Measurements from ENCODE around the gene MSANTD2. TPM values are rescaled to one million over a fixed set of nuclear protein-coding genes. Genes with fewer than 3 reads are reported as not detected.

MSANTD2 gene
- 1 to 10 TPM; 4.8 to 6.1 (median 5.3) TPM for polyA plus RNA-seq

DNA sequence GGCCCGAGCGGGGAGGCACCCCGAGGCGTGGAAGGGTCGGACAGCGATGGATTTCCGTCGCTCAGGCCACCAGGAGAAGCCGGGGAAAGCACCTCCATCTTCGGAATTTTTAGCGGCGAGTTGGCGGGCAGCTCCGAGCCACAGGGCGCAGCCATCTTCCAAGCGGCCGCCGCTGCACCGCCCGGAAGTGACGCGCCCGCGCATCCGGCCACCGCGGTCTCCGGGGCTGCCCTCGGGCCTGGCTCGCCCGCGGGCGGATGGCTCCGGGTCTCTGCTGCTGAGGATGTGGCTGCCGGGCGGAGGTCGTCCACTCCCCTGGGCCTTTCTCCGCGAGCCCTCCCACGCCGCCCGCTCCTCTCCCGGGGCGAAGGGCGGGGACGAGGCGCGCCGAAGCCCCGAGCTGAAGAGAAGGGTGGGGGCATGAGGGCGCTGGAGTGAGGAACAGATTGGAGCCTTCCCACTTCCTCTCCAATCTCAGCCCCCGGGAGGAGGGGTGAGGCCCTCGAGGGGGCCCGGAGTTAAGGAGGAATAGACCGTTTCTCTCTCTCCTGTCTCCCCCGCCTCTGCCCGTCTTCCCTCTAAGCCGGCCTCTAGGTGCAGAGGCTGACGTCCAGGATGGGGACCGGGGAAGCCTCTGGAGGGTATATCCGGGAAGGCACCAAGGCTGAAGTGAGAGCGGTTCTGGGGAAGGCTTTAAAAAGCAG is at the start of gene MSANTD2:
TSS of gene MSANTD2 (minus strand) at position 181 of the 704 bp plus-strand sequence. CDS start at position 155, 26 bp downstream.
- 0% methylated on average over 60 to 62 of the region's 62 CpGs for WGBS, 3 donors
- H3K27ac ChIP-seq (ENCODE audit: low read depth, low read length), result peak within 1 kb of the TSS; percentile 91

DNA sequence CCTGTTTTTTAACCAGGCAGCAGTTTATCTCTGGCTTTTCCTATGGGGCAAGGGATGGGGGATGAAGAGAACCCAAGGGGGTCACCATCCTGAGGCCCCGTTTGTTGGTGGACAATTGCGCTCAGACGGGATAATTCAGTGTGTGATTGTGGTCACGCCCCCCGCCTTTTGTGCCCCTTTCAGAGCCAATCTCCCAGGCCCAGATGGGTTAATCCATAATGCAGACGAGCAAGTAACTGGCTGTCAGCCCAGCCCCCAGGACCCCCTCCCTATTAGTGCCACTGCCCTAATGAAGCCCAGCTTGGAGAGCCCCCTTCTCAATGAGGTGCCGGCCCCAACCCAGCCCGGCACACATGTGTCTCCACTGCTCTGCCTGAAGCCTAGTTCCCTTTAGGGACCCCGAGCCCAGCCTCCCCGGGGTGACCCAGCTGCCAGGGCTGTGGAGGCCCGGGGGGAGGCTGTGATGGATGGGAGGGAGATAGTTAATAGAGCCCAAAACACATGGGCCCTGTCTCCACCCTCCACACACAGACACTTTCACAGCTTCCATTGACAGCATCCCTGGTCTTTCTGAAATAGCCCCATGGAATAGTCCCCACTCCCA is 46.0 kb upstream of the MSANTD2 start:
- 12 to 21% (median 19%) methylated on average over 11 of the region's 11 CpGs for WGBS, 3 donors

DNA sequence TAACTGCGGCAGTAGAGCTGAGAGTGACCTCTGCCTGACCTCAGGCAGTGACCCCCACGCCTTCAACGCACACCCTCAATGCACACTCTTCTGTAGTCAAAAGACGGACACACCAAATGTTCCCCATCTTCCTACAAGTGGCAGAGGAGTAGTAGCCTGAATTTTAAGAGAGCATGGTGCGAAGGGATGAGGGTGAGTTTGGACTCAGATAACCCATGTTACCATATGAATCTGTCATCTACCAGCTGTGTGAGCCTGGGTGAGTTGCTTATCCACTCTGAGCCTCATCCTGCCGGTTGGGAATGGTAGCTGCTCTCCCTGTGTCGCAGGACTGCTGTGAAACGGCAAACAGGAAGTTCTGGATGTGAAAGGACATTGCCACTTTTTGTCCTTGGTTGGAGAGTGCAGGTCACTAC is 44.5 kb upstream of the MSANTD2 start:
- 11 to 16% (median 11%) methylated on average over 8 of the region's 8 CpGs for WGBS, 3 donors
- no peak overlapping the region for H3K27ac ChIP-seq (ENCODE audit: low read depth, low read length)

More for the DNA sequence above, 46.0 kb upstream of the MSANTD2 start:
- H3K27ac ChIP-seq (ENCODE audit: low read depth, low read length), result no peak overlapping the region

DNA sequence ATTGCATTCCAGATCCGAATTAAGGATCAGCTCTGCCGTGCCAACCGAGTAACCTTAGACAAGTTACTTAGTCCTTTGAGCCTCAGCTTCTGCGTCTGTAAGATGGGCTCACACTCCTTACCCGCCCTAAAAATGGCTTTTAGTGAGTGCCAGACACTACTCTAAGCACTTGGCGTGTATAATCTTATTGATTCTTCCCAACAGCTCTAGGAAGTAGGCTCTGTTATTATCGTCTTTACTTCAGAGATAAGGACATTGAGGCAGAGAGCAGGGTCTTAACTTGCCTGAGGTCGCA is 43.4 kb upstream of the MSANTD2 start:
- no peak overlapping the region for H3K27ac ChIP-seq (ENCODE audit: low read depth, low read length)
- WGBS, 3 donors, result 9 to 13% (median 10%) methylated on average over 8 of the region's 8 CpGs

DNA sequence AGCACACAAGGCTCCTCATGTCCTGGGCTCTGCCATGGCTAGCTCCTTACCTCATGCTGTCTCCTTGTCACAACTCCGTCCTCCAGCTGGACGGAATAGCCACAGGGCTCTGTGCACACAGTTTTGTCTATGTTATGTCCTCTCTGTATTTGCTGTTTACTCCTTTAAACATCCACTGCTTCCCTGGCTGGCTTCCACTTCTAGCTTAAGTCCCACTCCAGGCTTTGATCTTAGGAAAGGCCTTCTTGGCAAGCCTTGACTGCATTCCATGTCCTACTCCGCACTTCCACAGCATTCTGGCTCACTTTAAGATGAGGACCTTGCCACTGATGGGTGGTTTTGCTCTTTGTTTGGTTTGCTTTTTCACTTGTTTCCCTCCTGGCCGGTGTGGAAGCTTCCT is 42.1 kb upstream of the MSANTD2 start:
- 30 to 39% (median 38%) methylated on average over 4 of the region's 4 CpGs for WGBS, 3 donors
- H3K27ac ChIP-seq (ENCODE audit: low read depth, low read length), result no peak overlapping the region

DNA sequence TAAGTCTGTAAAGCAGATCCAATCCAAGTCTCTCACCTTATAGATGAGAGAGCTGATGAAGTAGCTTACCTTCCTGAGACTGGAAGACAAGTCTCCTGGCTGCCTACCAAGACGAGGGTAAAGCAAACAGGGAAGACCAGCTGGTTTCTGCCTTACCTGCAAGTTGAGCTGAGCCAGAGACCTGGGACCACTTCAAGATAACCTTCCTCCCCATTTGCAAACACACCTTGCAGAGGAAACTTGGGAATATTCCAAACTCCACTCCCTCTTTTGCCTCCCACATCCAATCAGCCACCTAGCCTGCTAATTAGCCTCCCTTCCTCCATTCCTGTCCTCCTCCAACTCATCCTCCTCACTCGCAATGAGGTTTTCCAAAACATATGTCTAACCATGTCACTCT is 41.6 kb upstream of the MSANTD2 start:
- H3K27ac ChIP-seq (ENCODE audit: low read depth, low read length), result no peak overlapping the region
- WGBS, 3 donors, result 29 to 66% (median 61%) methylated on average over 2 of the region's 2 CpGs

DNA sequence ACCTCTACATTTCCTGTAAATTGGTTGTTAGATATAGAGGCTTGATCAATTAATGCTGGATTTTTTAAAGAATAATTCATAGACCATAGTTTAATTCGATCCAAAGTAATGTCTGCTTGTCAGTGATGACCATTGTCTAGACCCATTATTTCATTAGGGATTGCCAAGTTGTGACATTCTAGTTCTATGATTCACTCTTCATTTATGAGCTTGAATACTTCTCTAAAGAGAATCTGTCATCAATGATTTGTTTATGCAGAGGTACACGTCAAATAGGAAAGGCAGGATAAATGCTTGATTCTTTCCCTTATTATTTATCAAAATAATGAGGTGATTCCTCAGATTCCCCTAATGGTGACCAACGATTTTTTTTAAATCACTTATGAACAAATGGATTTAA is 41.0 kb upstream of the MSANTD2 start:
- H3K27ac ChIP-seq (ENCODE audit: low read depth, low read length), result no peak overlapping the region
- 34 to 56% (median 44%) methylated on average over 3 of the region's 3 CpGs for WGBS, 3 donors

DNA sequence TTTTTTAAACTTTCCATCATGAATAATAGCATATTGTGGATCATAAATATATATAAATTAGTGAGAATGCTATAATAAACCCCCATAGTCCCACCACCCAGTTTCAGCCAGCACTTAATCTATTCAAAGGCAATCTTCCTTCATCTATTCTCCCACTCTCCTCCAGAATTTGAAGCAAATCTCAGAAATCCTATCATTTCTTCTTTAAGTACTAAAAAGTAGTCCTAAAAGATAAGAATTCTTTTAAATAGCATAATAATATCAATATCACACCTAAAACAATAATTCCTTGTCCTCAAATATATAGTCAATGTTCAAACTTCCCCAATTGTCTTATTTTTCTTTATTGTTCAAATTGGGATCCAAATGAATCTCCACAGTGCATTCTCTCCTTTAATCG is 40.5 kb upstream of the MSANTD2 start:
- no peak overlapping the region for H3K27ac ChIP-seq (ENCODE audit: low read depth, low read length)
- WGBS, 3 donors, result 60 to 65% (median 65%) methylated on average over 1 of the region's 1 CpG

DNA sequence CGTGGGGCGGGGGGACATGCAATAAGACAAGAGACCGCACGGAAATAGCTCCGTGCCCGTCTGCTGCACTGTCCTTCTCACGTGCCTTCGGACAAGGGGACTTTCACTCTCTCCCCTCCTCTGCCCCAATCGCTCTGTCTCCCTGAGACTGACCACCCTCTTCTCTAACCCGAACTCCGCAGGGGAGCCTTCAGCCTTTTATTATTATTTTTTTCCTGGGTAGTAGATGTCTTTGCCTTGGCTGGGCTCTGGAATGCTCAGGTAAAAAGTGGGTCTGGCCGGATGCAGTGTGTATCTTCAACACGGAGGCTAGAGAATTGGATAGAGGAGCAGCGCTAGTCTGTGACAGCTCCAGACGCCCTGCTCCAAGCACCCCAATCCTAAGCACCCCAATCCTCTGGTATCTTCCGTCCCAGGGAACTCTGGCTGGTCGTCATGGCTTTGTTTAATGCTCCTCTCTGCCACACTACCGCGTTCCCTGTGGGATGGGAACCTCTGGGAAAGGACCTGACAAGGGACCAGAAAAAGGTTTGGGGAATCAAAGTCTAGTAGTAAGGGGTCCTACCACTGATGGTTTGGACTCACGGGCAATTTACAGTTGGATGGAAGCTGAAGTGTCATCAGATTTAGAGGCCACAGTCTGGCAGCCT is 39.9 kb upstream of the MSANTD2 start:
- no peak overlapping the region for H3K27ac ChIP-seq (ENCODE audit: low read depth, low read length)
- WGBS, 3 donors, result 13 to 20% (median 20%) methylated on average over 17 to 20 of the region's 20 CpGs

DNA sequence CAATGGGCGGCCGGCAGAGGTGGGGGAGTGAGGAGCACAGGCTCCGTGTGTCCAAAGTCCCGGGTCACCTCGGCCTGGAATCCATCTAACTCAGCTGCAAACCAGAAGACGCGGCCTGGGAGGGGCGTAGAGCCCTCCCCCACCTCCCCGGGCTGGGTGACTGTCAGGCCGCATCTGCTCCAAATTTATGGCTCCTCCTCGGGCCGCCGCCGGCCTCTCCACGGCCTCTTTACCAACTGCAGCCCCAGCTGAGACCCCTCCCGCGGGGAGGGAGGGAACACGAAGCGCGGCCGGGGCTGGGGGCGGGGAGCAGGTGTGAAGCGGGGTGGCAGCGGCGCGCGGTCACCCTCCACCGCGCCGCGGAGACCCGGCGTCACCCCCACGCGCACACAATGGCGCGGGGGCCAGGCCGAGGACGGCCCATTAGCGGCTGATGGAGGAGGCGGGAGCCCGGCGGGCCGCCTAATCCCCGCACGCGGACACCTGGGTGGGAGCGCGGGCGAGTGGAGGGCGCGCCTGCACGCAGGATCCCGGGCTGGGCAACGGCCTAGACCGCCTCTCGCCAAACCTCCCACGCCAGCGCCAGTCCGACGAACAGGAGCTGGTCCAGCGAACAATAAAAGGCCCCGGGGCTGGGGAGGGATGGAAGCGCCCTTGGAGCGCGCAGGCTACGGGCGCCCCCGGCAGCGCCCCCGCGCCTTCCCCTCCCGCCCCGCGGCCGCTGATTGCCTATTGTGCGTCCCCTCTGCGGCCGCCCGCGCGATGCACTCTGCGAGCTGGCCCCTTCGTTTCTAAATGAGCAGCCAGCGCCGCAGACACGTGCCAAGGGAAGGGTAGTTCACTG is 39.1 kb upstream of the MSANTD2 start:
- WGBS, 3 donors, result 1 to 3% (median 2%) methylated on average over 81 to 87 of the region's 87 CpGs

DNA sequence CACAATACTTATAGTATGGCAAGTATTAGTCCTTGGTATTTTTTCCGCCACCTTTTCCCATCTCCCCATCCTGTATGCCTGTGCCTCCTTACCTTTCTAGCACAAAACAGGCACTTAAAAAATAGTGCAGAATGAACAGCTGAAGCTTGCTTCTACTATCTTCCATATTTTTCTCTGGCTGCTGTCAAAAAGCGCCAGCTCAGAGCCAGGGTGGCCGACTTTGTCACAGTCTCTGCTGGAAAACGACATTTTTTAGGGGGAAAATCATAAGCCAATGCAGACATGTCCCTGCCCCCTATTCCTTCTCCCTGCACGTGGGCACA is 38.6 kb upstream of the MSANTD2 start:
- H3K27ac ChIP-seq (ENCODE audit: low read depth, low read length), result no peak overlapping the region
- WGBS, 3 donors, result 33 to 43% (median 42%) methylated on average over 5 of the region's 5 CpGs

More for the DNA sequence above, 39.1 kb upstream of the MSANTD2 start:
- no peak overlapping the region for H3K27ac ChIP-seq (ENCODE audit: low read depth, low read length)

DNA sequence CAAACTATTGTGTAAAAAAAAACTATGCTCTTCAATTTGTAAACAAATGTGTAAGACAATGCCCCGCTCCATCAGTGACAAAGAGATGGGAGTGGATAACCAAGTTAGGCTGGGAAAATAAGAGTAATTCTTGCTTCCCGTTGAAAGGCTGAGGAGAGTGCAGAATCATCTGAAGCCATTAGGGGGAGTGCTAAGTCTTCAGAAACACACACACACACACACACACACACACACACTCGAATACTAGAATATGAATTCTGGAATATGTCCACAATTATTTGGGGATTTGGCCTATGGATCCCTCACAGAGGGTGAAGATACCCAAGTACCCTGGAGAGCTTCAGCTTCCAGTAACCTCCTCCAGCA is 37.3 kb upstream of the MSANTD2 start:
- no peak overlapping the region for H3K27ac ChIP-seq (ENCODE audit: low read depth, low read length)
- WGBS, 3 donors, result 14 to 24% (median 15%) methylated on average over 3 of the region's 3 CpGs

DNA sequence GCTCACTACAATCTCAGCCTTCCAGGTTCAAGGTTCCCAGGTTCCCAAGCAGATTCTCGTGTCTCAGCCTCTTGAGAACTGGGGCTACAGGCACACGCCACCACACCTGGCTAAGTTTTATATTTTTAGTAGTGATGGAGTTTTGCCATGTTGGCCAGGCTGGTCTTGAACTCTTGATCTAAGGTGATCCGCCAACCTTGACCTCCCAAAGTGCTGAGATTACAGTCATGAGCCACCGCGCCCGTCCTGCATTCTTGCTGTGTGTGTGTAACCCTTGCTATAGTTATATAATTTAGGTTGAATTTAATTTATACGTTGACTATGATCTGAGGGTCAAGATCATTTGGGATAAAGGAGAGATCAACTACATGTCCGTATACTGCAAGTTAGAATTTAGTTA is 35.7 kb upstream of the MSANTD2 start:
- WGBS, 3 donors, result 88 to 93% (median 91%) methylated on average over 8 of the region's 8 CpGs
- H3K27ac ChIP-seq (ENCODE audit: low read depth, low read length), result no peak overlapping the region

DNA sequence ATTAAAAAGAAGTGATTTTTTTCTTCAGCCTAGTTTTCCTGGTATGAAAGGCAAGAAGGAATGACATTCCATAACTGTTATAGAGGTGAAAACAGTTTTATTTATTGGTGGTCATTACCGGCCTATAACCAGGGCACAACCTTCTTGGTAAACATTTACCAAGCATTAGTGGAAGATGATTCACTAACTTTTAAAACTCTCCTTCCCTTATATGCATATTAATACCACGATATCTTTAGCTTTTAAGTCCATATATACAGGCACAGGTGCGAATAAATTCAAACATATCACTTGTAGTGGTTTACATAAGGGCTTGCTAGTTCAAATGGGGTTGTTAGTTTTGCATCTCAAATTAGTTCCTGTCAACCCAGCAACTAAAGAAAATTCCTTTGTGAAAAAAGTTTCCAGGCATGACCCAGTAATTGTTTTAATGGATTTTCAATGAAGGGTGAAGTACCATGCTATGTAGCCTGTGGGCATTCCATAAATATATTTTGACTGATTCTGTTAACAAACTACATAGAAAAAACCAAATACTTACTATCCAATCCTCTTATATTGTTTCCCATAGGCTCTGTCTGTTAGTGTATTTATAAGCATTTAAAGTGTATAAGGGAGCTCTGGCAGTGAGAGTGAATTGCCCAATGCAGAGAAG is 34.4 kb upstream of the MSANTD2 start:
- 77 to 87% (median 83%) methylated on average over 3 of the region's 3 CpGs for WGBS, 3 donors
- H3K27ac ChIP-seq (ENCODE audit: low read depth, low read length), result no peak overlapping the region

DNA sequence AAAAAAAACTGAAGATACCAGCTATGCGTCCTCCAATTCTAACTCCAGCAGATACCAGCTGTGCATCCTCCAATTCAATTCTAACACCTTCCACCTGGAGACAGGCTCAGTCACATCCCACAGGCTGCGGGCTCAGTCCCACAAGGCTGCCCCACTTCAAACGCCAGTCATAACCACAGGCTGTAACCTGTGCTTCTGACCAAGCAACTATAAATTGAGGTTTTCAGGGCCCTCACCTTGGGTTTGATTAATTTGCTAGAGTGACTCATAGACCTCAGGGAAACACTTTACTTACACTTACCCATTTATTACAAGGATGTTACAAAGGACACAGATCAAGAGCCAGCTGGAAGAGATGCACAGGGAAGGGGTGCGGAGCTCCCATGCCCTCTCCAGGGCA is 32.4 kb upstream of the MSANTD2 start:
- WGBS, 3 donors, result 71 to 89% (median 84%) methylated on average over 4 of the region's 4 CpGs
- no peak overlapping the region for H3K27ac ChIP-seq (ENCODE audit: low read depth, low read length)

DNA sequence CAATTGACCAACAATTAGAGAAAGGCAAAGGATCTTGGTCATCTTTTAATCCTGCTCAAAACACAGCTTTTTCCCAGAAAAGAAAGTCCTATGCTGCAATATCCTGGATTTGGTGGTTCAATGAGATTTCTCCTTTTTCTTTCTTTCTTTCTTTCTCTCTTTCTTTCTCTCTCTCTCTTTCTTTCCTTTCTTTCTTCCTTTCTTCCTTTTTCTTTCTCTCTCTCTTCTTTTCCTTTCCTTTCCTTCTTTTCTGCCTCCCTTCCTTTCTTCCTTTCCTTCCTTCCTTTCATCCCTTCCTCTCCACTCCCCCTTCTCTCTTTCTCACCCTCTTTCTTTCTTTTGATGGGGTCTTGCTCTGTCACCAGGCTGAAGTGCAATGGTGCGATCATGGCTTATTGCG is 31.7 kb upstream of the MSANTD2 start:
- H3K27ac ChIP-seq (ENCODE audit: low read depth, low read length), result no peak overlapping the region
- 92 to 100% (median 97%) methylated on average over 2 of the region's 2 CpGs for WGBS, 3 donors

DNA sequence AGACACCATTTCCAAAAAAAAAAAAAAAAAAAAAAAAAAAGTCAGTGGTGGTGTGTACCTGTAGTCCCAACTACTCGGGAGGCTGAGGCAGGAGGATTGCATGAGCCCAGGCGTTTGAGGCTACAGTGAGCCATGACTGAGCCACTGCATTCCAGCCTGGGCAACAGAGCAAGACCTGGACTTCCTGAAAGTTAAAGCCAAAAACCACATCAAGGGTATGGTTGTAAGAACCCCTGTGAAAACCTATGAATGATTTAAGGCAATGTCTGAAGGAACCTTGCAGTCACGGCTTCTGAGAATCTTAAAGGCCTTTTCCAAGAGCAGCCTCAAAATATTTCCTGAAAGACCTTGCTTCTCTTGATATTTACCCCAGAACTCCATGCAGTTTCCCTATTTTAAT is 30.5 kb upstream of the MSANTD2 start:
- 79 to 87% (median 84%) methylated on average over 3 of the region's 3 CpGs for WGBS, 3 donors
- H3K27ac ChIP-seq (ENCODE audit: low read depth, low read length), result no peak overlapping the region

DNA sequence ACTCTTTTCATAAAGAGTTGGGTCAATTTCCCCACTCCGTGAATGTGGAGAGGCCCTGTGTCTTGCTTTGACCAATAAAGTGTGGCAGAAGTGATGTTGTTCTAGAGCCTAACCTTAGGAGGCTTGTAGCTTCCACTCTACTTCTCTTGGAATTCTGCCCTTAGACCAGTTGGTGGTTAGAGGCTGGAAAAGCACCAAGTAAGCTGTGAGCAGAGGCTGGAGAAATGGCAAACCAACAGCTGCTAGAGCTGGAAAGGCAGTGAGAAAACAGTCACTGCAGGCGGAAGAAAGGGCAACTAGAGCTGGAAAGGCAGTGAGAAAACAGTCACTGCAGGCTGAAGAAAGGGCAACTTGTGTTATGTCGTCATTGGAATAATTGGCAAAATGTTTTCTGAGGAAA is 29.8 kb upstream of the MSANTD2 start:
- WGBS, 3 donors, result 68 to 88% (median 84%) methylated on average over 3 of the region's 3 CpGs
- H3K27ac ChIP-seq (ENCODE audit: low read depth, low read length), result no peak overlapping the region

DNA sequence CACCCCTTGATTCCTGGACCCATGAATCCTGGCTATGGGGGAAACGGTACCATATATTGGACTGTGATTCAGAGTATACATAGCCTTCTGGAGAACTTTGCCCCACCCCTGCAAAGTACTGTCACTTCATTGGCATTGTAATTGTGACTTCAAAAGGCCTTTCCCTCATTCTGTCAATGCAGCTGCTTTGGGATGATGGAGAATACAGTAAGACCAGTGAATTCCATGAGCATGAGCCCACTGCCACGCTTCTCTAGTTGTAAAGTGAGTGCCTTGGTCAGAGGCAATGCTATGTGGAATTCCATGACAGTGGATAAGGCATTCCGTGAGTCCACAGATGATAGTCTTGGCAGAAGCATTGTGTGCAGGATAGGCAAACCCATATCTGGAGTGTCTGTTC is 25.7 kb upstream of the MSANTD2 start:
- WGBS, 3 donors, result 54 to 84% (median 56%) methylated on average over 3 of the region's 3 CpGs
- no peak overlapping the region for H3K27ac ChIP-seq (ENCODE audit: low read depth, low read length)
